GM12878 (cell line): ENCODE data around the gene MED4. TPM values are rescaled to one million over a fixed set of nuclear protein-coding genes. Genes with fewer than 3 reads are reported as not detected.

Source experiments
- CBX3 ChIP-seq: fragments of 200-600 bp; sonication (generic); IDR thresholded peaks from 2 replicates; pipeline ENCODE4 v1.6.1; 2016; ENCODE audit warnings: low read depth, borderline replicate concordance
- CHD1 ChIP-seq: IDR thresholded peaks from 2 replicates; pipeline ENCODE4 v1.6.1; 2012; ENCODE audit warnings: low read depth, low read length, improper control_type of control experiment
- GABPA ChIP-seq: IDR thresholded peaks from 2 replicates; pipeline ENCODE4 v1.6.1; 2014; ENCODE audit warnings: antibody characterized with exemption, low read depth, mild to moderate bottlenecking, inconsistent platforms
- IRF4 ChIP-seq: IDR thresholded peaks from 2 replicates; pipeline ENCODE4 v1.6.1; 2011; ENCODE audit warnings: low read depth, low read length
- KAT2A ChIP-seq: conservative IDR thresholded peaks from 2 replicates; pipeline ENCODE4 v1.6.1; 2011; ENCODE audit warnings: low read depth, low read length; ENCODE audit not compliant: control insufficient read depth
- NFIC ChIP-seq: IDR thresholded peaks from 2 replicates; pipeline ENCODE4 v1.6.1; 2012; ENCODE audit warnings: low read depth, mild to moderate bottlenecking, inconsistent platforms, low read length, moderate library complexity
- NR2C2 ChIP-seq: IDR thresholded peaks from 2 replicates; pipeline ENCODE4 v1.6.1; 2011; ENCODE audit warnings: borderline replicate concordance, low read depth; ENCODE audit not compliant: control insufficient read depth, insufficient read length
- PAX5 ChIP-seq: IDR thresholded peaks from 2 replicates; pipeline ENCODE4 v1.6.1; 2011; ENCODE audit warnings: low read depth, low read length, borderline replicate concordance
- PAX8 ChIP-seq: fragments of 450-650 bp; IDR thresholded peaks from 2 replicates; pipeline ENCODE4 v1.6.1; 2017; ENCODE audit warnings: mild to moderate bottlenecking, moderate library complexity
- RFX5 ChIP-seq: IDR thresholded peaks from 2 replicates; pipeline ENCODE4 v1.6.1; 2011; ENCODE audit warnings: low read depth, low read length, improper control_type of control experiment
- RUNX3 ChIP-seq: IDR thresholded peaks from 2 replicates; pipeline ENCODE4 v1.6.1; 2012; ENCODE audit warnings: low read length, inconsistent platforms
- SIX5 ChIP-seq: IDR thresholded peaks from 2 replicates; pipeline ENCODE4 v1.6.1; 2011; ENCODE audit warnings: mild to moderate bottlenecking, low read depth, low read length, moderate library complexity; ENCODE audit not compliant: severe bottlenecking
- TBL1XR1 ChIP-seq: IDR thresholded peaks from 2 replicates; pipeline ENCODE4 v1.6.1; 2012; ENCODE audit warnings: low read depth, low read length, improper control_type of control experiment
- TCF3 ChIP-seq: IDR thresholded peaks from 2 replicates; pipeline ENCODE4 v1.6.1; 2012; ENCODE audit warnings: low read depth, mild to moderate bottlenecking, low read length, borderline replicate concordance; ENCODE audit not compliant: insufficient read depth
- polyA plus RNA-seq, 11 experiments: library from polyadenylated mRNA; depleted of rRNA in 4 of 11; unstranded in 6 of 11; stranded (reverse) in 5 of 11; fragments of >200 nt; fragmentation: Nextera tagmentation in 4 of 11; fragmentation: Illumina TruSeq in 1 of 11; extraction: Ambion mirVana in 4 of 11; extraction: Trizol in 1 of 11; gene quantifications; 1 replicate in 1 of 11; 2 replicates in 10 of 11; pipeline versions ENCODE4 v1.2.1 to v1.2.3, GENCODE V29; 2011 to 2016; ENCODE audit warnings: inconsistent platforms in 2 of 11, missing spikeins in 2 of 11, low read depth in 1 of 11
- total RNA-seq, 4 experiments: library from RNA; depleted of rRNA in 3 of 4; stranded (reverse); fragments of >200 nt in 3 of 4; fragmentation: Illumina TruSeq in 1 of 4; extraction: Trizol in 1 of 4; gene quantifications; 2 replicates each; pipeline versions ENCODE4 v1.2.1 to v1.2.3, GENCODE V29; 2013 to 2021
- TF ChIP-seq, protein P1 (sequence below): fragments of 450-650 bp; IDR thresholded peaks from 2 replicates; pipeline ENCODE4 v1.6.1; 2016; ENCODE audit warnings: mild to moderate bottlenecking, moderate library complexity, borderline replicate concordance
- TF ChIP-seq, protein P2 (sequence below): IDR thresholded peaks from 2 replicates; pipeline ENCODE4 v1.6.1; 2011; ENCODE audit warnings: low read depth, mild to moderate bottlenecking, low read length, moderate library complexity, borderline replicate concordance; ENCODE audit errors: extremely low read depth
- TF ChIP-seq, protein P3 (sequence below): fragments of 450-650 bp; IDR thresholded peaks from 2 replicates; pipeline ENCODE4 v1.6.1; 2017; ENCODE audit warnings: mild to moderate bottlenecking, low read depth, inconsistent platforms; ENCODE audit not compliant: poor library complexity, severe bottlenecking
- TF ChIP-seq, protein P4 (sequence below): fragments of 450-650 bp; IDR thresholded peaks from 2 replicates; pipeline ENCODE4 v1.6.1; 2017; ENCODE audit warnings: low read depth, mild to moderate bottlenecking, moderate library complexity
- TF ChIP-seq, protein P5 (sequence below): fragments of 450-650 bp; IDR thresholded peaks from 2 replicates; pipeline ENCODE4 v1.6.1; 2016; ENCODE audit warnings: mild to moderate bottlenecking

Gene MED4
- total and polyA plus RNA-seq, 10 of the 15 experiments (the other 5 are each of a cell fraction or from before 2014, with no cell fraction given) = 31.5 to 117 (median 87.4) TPM

DNA sequence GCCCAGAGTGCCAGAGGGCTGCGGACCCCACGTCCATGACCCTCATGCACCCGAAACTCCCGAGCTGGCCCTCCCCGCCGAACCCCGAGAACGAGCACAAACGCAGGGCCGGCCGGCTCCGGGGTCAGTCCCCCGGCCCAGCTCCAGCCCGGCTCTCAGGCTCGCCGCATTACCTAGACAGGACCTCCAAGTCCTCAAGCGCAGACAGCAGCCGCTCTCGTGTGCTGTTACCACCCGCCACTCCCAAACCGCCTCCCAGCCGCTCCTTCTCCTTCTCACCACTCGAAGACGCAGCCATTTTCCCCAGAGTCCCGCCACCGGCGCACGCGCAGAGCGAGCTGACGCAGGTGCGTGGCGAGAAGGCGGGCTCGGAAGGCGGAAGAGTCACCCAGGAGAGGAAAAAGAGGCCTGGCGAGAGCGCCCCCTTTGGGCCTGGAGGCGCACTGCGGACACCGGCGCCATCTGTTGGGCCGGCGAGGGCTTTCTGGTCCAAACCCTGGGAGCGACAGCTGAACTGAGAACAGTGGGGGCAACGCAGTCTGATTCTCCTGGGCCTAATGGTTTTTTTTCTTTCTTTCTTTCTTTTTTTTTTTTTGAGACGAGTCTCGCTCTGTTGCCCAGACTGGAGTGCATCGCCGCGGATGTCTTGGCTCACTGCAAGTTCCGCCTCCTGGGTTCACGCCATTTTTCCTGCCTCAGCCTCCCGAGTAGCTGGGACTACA is at the start of gene MED4 (continued):
- TF ChIP-seq, protein P1, sequence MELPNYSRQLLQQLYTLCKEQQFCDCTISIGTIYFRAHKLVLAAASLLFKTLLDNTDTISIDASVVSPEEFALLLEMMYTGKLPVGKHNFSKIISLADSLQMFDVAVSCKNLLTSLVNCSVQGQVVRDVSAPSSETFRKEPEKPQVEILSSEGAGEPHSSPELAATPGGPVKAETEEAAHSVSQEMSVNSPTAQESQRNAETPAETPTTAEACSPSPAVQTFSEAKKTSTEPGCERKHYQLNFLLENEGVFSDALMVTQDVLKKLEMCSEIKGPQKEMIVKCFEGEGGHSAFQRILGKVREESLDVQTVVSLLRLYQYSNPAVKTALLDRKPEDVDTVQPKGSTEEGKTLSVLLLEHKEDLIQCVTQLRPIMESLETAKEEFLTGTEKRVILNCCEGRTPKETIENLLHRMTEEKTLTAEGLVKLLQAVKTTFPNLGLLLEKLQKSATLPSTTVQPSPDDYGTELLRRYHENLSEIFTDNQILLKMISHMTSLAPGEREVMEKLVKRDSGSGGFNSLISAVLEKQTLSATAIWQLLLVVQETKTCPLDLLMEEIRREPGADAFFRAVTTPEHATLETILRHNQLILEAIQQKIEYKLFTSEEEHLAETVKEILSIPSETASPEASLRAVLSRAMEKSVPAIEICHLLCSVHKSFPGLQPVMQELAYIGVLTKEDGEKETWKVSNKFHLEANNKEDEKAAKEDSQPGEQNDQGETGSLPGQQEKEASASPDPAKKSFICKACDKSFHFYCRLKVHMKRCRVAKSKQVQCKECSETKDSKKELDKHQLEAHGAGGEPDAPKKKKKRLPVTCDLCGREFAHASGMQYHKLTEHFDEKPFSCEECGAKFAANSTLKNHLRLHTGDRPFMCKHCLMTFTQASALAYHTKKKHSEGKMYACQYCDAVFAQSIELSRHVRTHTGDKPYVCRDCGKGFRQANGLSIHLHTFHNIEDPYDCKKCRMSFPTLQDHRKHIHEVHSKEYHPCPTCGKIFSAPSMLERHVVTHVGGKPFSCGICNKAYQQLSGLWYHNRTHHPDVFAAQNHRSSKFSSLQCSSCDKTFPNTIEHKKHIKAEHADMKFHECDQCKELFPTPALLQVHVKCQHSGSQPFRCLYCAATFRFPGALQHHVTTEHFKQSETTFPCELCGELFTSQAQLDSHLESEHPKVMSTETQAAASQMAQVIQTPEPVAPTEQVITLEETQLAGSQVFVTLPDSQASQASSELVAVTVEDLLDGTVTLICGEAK = peak; percentile 71; the same call in 1 of the 2 replicates
- TF ChIP-seq, protein P2, sequence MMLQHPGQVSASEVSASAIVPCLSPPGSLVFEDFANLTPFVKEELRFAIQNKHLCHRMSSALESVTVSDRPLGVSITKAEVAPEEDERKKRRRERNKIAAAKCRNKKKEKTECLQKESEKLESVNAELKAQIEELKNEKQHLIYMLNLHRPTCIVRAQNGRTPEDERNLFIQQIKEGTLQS = peak; percentile 25; the same call in 1 of the 2 replicates
- TF ChIP-seq NR2C2 (no peak), PAX8 (no peak), TCF3 (peak; percentile 91; the same call in 1 of the 2 replicates), KAT2A (no peak), PAX5 (peak; percentile 31; the same call in 1 of the 2 replicates), RUNX3 (0 out of 2 replicates have a peak, but pooled peaks have one; percentile 30), SIX5 (peak; percentile 19), CHD1 (0 out of 2 replicates have a peak, but pooled peaks have one; percentile 67), GABPA (peak; percentile 86), TBL1XR1 (peak; percentile 55; the same call in 1 of the 2 replicates), RFX5 (peak; percentile 44; the same call in 1 of the 2 replicates), IRF4 (0 out of 2 replicates have a peak, but pooled peaks have one; percentile 23), NFIC (no peak), CBX3 (no peak)
- TF ChIP-seq, protein P3, sequence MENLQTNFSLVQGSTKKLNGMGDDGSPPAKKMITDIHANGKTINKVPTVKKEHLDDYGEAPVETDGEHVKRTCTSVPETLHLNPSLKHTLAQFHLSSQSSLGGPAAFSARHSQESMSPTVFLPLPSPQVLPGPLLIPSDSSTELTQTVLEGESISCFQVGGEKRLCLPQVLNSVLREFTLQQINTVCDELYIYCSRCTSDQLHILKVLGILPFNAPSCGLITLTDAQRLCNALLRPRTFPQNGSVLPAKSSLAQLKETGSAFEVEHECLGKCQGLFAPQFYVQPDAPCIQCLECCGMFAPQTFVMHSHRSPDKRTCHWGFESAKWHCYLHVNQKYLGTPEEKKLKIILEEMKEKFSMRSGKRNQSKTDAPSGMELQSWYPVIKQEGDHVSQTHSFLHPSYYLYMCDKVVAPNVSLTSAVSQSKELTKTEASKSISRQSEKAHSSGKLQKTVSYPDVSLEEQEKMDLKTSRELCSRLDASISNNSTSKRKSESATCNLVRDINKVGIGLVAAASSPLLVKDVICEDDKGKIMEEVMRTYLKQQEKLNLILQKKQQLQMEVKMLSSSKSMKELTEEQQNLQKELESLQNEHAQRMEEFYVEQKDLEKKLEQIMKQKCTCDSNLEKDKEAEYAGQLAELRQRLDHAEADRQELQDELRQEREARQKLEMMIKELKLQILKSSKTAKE = peak; percentile 27
- TF ChIP-seq, protein P4, sequence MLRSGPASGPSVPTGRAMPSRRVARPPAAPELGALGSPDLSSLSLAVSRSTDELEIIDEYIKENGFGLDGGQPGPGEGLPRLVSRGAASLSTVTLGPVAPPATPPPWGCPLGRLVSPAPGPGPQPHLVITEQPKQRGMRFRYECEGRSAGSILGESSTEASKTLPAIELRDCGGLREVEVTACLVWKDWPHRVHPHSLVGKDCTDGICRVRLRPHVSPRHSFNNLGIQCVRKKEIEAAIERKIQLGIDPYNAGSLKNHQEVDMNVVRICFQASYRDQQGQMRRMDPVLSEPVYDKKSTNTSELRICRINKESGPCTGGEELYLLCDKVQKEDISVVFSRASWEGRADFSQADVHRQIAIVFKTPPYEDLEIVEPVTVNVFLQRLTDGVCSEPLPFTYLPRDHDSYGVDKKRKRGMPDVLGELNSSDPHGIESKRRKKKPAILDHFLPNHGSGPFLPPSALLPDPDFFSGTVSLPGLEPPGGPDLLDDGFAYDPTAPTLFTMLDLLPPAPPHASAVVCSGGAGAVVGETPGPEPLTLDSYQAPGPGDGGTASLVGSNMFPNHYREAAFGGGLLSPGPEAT = peak; percentile 99
- TF ChIP-seq, protein P5, sequence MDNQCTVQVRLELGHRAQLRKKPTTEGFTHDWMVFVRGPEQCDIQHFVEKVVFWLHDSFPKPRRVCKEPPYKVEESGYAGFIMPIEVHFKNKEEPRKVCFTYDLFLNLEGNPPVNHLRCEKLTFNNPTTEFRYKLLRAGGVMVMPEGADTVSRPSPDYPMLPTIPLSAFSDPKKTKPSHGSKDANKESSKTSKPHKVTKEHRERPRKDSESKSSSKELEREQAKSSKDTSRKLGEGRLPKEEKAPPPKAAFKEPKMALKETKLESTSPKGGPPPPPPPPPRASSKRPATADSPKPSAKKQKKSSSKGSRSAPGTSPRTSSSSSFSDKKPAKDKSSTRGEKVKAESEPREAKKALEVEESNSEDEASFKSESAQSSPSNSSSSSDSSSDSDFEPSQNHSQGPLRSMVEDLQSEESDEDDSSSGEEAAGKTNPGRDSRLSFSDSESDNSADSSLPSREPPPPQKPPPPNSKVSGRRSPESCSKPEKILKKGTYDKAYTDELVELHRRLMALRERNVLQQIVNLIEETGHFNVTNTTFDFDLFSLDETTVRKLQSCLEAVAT = peak; percentile 92
